GM18858 (cell line): ENCODE data around the gene HEY2.
"Not testable (repeated sequence)": the region's sequence is repeated elsewhere in the genome, so short reads cannot be mapped to it uniquely, and the experiment has no call there.

ENCODE experiments used
- ATAC-seq: cut with Tn5 transposase; IDR thresholded peaks from one replicate; pipeline ENCODE4 v1.9.1; 2021; ENCODE audit not compliant: unreplicated experiment

The HEY2 gene

DNA sequence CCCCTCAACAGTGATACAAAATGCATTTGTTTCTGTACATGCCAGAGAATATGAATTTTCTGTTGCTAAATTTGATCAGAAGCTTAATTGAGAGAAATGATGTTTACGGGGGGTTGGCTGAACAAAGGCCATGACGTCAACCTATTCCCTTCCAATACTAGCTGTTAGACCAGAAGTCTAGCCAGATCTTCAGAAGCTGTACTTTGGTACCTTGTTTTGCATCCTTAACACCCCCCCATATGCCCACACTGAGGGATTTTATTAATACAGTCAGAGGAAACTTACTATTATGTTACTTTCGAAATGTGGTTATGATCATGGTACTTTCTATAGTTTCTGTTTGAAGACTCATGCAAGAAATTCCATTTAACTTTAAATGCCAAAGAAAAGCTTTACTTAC lies 44.4 kb downstream of the HEY2 start:
- ATAC-seq, result no peak

DNA sequence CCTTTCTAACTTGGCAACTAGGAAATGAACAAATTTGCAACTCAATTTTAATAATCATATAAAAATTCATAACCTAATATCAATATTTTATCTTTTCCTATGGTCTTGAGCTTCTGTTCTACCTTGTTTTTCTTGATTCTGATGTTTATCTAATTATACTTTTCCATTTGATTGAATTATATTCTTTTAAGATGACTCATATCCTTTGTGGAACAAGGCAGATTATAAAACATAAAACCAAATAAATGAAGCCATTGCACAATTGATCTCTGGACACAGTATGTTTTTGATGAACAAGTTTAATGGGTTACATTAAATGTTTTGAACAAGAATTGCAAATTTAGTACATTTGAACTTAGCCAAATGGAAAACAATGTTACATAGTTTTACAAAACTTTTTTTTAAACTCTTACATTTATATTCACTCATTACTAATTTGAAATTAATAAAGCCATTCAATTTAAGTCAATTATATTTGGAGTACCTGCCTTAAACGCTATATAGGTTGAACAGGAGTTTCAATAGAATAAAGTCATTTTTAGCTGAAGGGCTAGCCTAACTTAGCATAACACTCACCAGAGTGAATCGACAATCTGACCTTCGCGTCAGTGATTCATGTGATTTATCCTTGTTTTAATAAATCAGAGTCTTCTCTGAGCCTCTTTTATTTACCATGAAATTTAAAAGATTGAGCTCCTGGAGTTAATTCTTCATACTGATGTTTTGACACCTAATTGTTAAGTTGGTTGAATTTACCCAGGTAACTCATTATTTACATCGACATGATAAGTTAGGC lies 45.1 kb downstream of the HEY2 start:
- ATAC-seq, result no peak

DNA sequence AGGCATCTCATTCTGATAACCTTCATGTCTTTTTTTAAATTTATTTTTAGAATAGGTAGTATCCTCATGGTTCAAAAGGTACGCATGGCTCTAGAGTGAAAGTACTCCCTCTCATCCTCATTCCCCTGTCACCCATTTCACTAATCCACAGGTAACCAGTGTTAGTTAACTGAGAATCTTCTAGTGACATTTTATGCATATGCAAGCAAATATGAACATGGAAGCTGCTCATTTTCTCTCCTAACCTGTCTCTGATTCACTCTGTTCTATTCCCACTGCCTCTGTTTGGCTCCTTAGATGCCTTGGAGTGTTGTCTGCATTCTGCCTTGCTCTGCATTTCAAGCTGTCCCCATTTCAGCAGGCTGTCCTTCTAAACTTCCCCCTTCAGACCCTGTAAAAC lies 45.9 kb downstream of the HEY2 start:
- no peak for ATAC-seq

DNA sequence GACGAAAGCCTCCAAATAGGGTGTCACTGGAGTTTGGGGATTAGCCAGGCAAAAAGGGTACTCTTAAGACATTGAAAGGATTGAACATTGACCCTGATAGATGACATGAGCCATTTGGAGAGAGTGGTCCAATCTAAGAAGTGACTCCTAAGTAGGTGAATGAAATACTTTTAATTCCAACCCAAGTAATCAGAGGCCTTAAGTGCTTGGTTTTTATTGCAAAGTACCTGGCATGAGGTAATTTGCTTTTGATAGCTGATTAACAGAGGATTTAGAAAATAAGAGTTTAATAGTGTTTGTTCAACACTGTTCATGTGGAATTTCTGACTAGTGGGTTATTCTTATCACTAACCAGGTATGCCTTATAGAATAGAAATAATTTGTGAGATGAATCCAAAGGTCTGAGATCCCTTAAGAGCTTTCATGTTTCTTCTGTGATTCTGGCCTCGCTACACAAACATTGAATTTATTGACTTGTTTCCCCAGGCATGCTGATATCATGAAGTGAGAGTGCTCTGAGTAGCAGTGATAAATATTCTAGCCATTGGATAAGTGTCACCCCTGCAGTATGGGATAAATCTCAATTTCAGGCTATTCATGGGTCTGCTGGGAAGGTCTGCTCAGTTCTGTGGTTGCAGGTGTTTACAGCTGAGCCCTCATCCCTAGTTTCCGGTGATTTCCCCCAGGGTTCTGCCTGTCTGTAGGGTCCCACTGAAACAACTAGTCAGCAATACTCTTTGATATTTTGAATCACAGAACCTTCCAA lies 47.9 kb downstream of the HEY2 start:
- no peak for ATAC-seq

DNA sequence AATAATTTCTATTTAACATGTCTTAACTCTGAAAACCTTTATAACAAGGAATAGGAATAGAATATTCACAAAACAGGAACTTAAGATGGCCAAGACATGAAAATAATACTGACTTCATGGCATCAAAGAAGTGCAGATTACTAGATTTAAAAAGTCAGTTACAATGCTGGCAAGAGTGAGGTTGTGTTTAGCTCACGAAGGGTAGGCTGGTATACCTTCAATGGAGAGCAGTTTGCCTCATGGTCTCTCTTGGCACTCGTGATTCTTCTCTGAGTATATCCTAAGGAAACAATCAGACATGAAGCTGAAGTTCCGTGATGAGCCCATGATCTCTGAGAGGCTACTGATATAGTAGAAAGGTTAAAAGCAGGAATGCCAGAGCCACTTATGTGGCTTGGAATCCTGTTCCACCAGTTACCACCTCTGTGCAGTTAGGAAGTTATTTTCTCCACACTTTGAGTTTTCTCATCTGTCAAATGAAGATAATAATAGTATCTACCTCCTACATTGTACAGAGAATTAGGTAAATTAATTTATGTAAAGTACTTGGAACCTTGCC lies 48.5 kb downstream of the HEY2 start:
- no peak for ATAC-seq

DNA sequence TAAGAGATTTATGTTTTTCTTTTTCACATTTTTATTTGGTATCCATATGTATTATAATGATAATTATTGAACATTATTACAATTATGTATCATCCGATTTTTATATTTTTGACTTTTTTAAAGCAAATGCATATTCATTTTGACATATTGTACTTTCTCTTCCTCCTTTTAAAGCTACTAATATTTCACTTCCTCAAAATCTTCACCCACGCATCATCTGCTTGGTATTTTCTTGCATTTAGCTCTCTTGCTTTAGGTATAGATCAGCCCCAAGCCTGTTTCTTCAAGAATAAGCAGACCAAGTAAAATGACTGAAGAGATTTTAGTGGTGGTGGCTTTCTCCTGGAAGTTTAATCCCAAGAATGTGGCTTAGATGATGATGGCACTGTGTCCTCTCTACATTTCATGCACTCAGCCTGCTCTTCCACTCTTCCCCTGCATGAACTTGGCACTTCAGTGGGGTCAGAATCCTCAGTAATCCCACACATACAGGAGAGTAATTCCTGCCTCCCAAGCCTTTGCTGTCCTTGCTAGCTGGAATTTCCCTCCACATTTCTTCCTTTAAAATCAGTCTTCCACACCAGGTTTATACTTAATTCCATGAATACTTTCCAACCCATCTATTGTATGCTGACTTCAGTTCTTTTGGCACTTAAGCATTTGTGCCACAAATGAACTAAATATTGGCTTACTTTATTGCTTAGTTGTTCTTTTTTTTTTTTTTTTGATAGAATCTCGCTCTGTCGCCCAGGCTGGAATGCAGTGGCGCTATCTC lies 49.5 kb downstream of the HEY2 start:
- ATAC-seq, result peak; percentile 94

DNA sequence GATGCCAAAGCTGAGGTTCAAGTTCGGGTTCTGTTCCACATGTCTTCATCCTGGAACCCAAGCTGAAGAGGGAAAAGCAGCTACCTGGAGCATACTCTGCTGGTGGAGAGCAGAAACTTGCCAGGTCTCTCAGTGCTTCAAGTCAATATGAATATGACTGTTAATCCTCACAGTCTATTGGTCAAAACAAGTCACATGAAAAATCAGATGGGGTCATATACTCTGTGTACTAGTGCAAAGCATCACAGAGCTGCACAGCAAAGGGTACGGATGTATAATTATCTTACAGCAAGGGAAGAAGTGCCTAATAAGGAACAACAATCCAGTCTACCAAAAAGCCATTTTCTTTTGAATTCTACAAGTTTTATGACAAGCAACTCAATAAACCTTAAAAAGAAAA lies 53.0 kb downstream of the HEY2 start:
- no peak for ATAC-seq

DNA sequence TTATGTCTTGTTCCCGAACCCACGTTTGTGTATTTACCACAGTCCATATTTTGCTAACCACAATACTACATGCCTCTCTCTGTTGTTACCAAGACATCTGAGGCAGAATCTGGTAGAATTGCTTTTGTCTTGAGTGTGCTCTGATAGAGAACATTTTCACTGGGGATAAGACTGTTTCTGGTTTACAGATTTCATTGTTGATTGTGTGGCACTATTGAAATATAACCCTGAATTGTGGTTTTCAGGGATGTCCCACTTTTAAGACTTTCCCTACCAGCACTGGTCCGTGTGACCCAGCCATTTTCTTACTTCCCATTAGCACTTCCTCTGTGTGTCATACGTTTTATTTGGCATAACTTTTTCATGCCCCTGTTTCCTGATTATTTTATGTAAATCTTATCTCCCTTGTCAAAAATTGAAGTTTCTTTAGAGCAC lies 53.5 kb downstream of the HEY2 start:
- no peak for ATAC-seq

DNA sequence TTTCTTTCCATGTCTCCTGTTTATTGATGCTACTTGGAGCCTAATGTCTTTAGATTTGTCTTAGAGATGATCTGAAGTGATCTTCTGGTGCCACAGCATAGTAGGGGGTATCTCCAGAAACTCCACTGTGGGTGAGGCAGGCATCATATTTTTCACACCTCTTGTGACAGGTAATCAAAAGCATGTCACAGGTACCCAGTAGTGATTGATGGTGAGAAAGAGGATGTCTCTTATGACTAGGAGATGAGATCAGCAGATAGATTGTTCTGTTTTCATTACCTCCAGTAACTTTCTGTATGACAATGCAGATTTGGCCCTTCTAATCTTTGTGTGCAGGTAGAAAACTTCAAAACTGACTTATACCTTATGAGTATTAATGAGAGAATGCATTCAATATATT lies 54.8 kb downstream of the HEY2 start:
- ATAC-seq, result peak; percentile 70

DNA sequence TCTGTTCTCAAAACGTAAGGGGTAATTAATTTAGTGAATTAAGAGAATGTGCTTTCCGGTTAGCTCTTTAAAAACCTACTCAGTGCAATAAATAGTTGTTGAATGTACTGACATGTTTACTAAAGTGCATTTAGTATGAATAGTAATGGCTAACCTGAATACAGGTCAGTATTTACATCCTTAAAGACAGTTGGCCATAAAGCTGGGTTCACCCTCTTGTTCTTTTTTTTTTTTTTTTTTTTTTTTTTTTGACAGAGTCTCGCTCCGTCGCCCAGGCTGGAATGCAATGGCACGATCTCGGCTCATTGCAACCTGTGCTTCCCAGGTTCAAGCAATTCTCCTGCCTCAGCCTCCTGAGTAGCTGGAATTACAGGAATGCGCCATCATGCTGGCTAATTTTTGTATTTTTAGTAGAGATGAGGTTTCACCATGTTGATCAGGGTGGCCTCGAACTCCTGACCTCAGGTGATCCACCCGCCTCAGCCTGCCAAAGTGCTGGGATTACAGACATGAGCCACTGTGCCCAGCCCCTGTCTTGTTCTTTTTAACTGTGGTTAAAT lies 55.5 kb downstream of the HEY2 start:
- not testable (repeated sequence) for ATAC-seq

DNA sequence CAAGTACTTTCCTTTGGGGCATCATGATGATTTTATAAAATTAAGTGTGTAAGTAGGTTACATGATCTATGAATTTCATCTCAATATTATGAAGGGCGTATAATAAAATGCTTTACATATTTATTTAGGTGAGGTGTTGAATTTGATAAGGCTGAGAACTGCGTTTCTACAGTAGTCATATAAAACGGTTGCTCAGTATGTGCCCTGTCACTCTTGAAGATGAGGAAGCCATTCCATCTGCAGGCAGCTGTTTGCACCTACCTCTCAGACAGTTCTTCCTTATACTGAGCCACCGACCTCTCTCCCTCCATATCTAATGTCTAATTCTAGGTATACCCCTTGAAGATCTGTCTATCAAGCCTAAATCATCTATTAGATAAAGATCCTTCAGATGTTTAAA lies 57.4 kb downstream of the HEY2 start:
- no peak for ATAC-seq

DNA sequence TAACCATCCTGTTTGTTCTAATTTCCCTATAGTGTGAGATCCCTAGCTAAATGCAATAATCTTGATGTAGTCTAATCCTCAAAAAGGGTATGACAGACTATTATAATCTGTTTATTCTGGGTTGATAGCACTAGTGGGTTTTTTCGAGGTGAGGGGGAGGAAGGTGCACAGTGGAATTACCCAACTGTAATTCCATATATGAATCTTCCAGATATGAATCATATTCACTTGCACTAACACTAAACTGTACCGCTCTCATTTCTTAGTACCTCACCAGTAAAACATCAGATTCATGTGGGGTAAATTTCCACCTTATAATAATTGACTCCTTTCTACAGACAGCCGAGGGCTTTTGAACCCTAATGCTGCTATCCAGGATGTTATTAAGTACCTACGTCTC lies 57.9 kb downstream of the HEY2 start:
- ATAC-seq, result peak; percentile 37

DNA sequence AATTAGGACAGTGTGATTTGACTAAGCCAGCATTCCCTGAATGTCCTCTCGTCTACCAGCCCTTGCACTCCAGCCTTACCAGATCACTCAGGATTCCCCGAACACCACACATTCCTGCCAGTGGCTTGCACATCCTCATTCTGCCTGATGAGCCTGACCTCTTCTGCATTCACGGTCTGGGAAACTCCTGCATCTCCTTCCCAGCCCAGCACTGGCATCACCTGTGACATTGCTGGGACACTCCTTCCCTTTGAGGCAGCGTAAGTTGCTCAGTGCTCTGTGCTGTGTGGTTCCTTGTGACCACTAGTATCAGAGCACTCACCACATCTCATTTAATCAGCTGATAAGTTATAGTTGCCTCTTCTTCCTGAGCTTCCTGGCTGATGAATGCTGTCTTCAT lies 58.6 kb downstream of the HEY2 start:
- no peak for ATAC-seq

DNA sequence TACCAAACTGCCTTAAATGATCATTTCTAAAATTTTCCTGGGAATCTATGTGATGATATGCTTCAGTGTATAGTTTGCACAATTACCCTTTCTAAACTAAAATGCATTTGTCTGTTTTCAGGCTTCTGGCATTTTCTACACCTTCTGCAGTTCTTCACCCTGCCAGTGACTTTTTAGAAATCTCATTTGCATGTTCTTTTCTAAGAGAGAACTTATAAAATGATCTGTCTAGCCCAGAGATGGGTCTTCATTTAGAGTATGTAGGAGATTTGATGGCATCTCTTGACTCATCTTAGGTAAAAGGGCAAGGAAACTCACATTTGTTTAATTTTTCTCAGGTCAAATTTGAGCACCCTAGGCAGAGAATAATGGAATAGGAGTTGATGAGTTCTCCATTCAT lies 59.2 kb downstream of the HEY2 start:
- no peak for ATAC-seq

DNA sequence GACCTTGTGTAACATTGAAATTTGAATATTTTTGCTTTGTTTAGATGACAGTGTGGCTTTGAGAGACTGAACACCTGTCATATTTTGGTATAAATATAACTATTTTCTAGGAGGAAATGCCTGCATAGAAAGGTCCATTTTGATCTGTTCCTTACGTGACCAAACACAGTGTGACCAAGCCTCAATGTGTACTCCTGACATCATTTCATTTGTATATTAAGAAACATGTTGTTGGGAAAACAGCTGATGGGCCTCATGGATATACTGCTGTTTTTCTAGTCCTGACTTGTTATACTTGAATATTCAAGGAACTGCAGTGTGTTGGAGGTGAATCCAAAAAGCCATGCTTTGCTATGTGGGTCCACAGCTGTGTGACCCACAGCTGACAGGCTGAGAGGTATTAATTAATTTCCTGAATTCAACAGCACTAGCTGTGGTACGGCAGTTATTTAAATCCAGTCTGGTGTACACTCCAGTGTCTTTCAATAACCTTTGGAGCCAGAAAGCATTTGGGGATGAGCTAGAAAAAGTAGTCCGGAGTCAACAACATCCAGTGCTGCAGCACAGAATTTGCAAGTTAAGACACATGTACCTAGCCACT lies 60.2 kb downstream of the HEY2 start:
- ATAC-seq, result no peak

DNA sequence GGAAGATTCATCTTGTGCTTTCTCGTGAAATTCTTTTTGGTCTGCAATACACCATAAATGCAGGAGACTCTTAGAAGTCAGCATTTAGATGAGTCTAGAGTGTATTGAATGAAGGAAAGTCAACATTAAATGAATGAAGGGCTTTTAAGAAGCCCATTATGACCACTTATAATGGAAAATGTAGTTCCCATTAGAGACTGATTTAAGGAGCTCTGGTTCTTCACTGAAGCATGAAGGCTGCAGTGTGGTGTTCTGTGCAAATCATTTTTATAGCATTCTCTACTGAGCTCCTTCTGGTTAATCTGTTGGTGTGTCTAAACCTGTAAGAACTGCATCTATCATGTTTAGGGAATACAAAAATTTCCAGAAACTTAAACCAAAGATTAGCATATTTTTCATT lies 61.0 kb downstream of the HEY2 start:
- no peak for ATAC-seq
